H9 (cell line): ENCODE measurements around the gene GPR34. TPM values are rescaled to one million over a fixed set of nuclear protein-coding genes. Genes with fewer than 3 reads are reported as not detected.

Experiments
- DNase-seq: peaks from one replicate; pipeline ENCODE4 v3.0.0-alpha.2; 2017
- H2AFZ ChIP-seq: one replicate; pipeline ENCODE4 v1.6.1; 2013; ENCODE audit warnings: mild to moderate bottlenecking, low read length, control low read depth, moderate library complexity
- H2AK5ac ChIP-seq: 2 replicates; pipeline ENCODE4 v1.6.1; 2013; ENCODE audit warnings: low read length, control low read depth, mixed read lengths; ENCODE audit not compliant: insufficient read length
- H2BK120ac ChIP-seq: one replicate; pipeline ENCODE4 v1.6.1; 2013; ENCODE audit warnings: low read depth, mild to moderate bottlenecking, low read length, control low read depth, inconsistent platforms; ENCODE audit not compliant: poor library complexity, severe bottlenecking
- H2BK12ac ChIP-seq: 2 replicates; pipeline ENCODE4 v1.6.1; 2013; ENCODE audit warnings: low read length, control low read depth, mixed read lengths, low read depth; ENCODE audit not compliant: insufficient read length
- H2BK15ac ChIP-seq: 2 replicates; pipeline ENCODE4 v1.6.1; 2013; ENCODE audit warnings: low read depth, low read length, control low read depth
- H2BK20ac ChIP-seq: one replicate; pipeline ENCODE4 v1.6.1; 2013; ENCODE audit warnings: low read depth, mild to moderate bottlenecking, low read length, control low read depth, inconsistent platforms; ENCODE audit not compliant: poor library complexity, severe bottlenecking
- H2BK5ac ChIP-seq: 2 replicates; pipeline ENCODE4 v1.6.1; 2013; ENCODE audit warnings: low read length, control low read depth, mixed read lengths; ENCODE audit not compliant: insufficient read length
- H3K14ac ChIP-seq: 2 replicates; pipeline ENCODE4 v1.6.1; 2013; ENCODE audit warnings: low read length, control low read depth; ENCODE audit not compliant: insufficient read depth
- H3K18ac ChIP-seq: 2 replicates; pipeline ENCODE4 v1.6.1; 2013; ENCODE audit warnings: low read depth, mild to moderate bottlenecking, mixed read lengths, low read length, control low read depth; ENCODE audit not compliant: insufficient read length
- H3K23ac ChIP-seq: 2 replicates; pipeline ENCODE4 v1.6.1; 2013; ENCODE audit warnings: low read length, control low read depth, mixed read lengths, low read depth; ENCODE audit not compliant: insufficient read length
- H3K23me2 ChIP-seq: 2 replicates; pipeline ENCODE4 v1.6.1; 2013; ENCODE audit warnings: low read depth, mild to moderate bottlenecking, mixed read lengths, low read length, control low read depth; ENCODE audit not compliant: insufficient read length, poor library complexity, severe bottlenecking
- H3K27ac ChIP-seq: 2 replicates; pipeline ENCODE4 v1.5.1; 2013; ENCODE audit warnings: low read length, control low read depth, mixed read lengths, low read depth; ENCODE audit not compliant: insufficient read length
- H3K27me3 ChIP-seq: 2 replicates; pipeline ENCODE4 v1.6.1; 2013; ENCODE audit warnings: low read length, control low read depth, inconsistent platforms; ENCODE audit not compliant: insufficient read depth
- H3K4ac ChIP-seq: 2 replicates; pipeline ENCODE4 v1.6.1; 2013; ENCODE audit warnings: low read depth, mild to moderate bottlenecking, control low read depth, inconsistent platforms, low read length, moderate library complexity
- H3K4me1 ChIP-seq: 2 replicates; pipeline ENCODE4 v1.6.1; 2013; ENCODE audit warnings: low read length, control low read depth, inconsistent platforms; ENCODE audit not compliant: insufficient read depth
- H3K4me2 ChIP-seq: 2 replicates; pipeline ENCODE4 v1.6.1; 2013; ENCODE audit warnings: low read length, control low read depth, mixed read lengths; ENCODE audit not compliant: insufficient read length, insufficient read depth
- H3K56ac ChIP-seq: 2 replicates; pipeline ENCODE4 v1.6.1; 2013; ENCODE audit warnings: low read depth, mild to moderate bottlenecking, mixed read lengths, low read length, control low read depth; ENCODE audit not compliant: insufficient read length
- H3K79me1 ChIP-seq: 2 replicates; pipeline ENCODE4 v1.6.1; 2013; ENCODE audit warnings: low read depth, mild to moderate bottlenecking, moderate library complexity, low read length, control low read depth, inconsistent platforms; ENCODE audit not compliant: insufficient read depth, poor library complexity, severe bottlenecking
- H3K79me2 ChIP-seq: 2 replicates; pipeline ENCODE4 v1.6.1; 2013; ENCODE audit warnings: low read length, control low read depth, inconsistent platforms; ENCODE audit not compliant: insufficient read depth
- H3K9ac ChIP-seq: 2 replicates; pipeline ENCODE4 v1.6.1; 2013; ENCODE audit warnings: low read length, control low read depth, mixed read lengths; ENCODE audit not compliant: insufficient read length; ENCODE audit errors: extremely low read depth
- H3K9me3 ChIP-seq: one replicate; pipeline ENCODE4 v1.6.1; 2013; ENCODE audit warnings: low read depth, low read length, inconsistent platforms; ENCODE audit not compliant: control insufficient read depth
- H3T11ph ChIP-seq: one replicate; pipeline ENCODE4 v1.6.1; 2013; ENCODE audit warnings: mild to moderate bottlenecking, low read length, control low read depth, inconsistent platforms
- H4K20me1 ChIP-seq: one replicate; pipeline ENCODE4 v1.6.1; 2013; ENCODE audit not compliant: control insufficient read depth, insufficient read length, insufficient read depth
- H4K5ac ChIP-seq: 2 replicates; pipeline ENCODE4 v1.6.1; 2013; ENCODE audit warnings: low read depth, mild to moderate bottlenecking, mixed read lengths, low read length, control low read depth; ENCODE audit not compliant: insufficient read length
- H4K8ac ChIP-seq: replicated peaks from 2 replicates; pipeline ENCODE4 v1.6.1; 2013; ENCODE audit warnings: low read length, control low read depth, mixed read lengths, low read depth; ENCODE audit not compliant: insufficient read length
- H4K91ac ChIP-seq: 2 replicates; pipeline ENCODE4 v1.6.1; 2013; ENCODE audit warnings: low read depth, mild to moderate bottlenecking, moderate library complexity, mixed read lengths, low read length, control low read depth; ENCODE audit not compliant: insufficient read length
- H3K27ac Mint-ChIP-seq, 3 experiments: 2 replicates in 2 of 3; 3 replicates in 1 of 3; pipeline ENCODE4 v1.8.0; 2020 to 2021; ENCODE audit warnings: mixed read lengths in 3 of 3, mild to moderate bottlenecking in 1 of 3, moderate library complexity in 1 of 3
- H3K27me3 Mint-ChIP-seq: 2 replicates; pipeline ENCODE4 v1.8.0; 2021; ENCODE audit warnings: low read depth, mild to moderate bottlenecking, moderate library complexity, mixed read lengths
- H3K36me3 Mint-ChIP-seq, 3 experiments: 2 replicates in 2 of 3; 3 replicates in 1 of 3; pipeline ENCODE4 v1.8.0; 2020 to 2021; ENCODE audit warnings: low read depth in 3 of 3, mixed read lengths in 3 of 3; ENCODE audit not compliant: insufficient read depth in 1 of 3
- H3K4me1 Mint-ChIP-seq, 2 experiments: 2 replicates each; pipeline ENCODE4 v1.8.0; 2020; ENCODE audit warnings: mixed read lengths in 2 of 2
- H3K4me3 Mint-ChIP-seq, 2 experiments: 2 replicates in 1 of 2; 3 replicates in 1 of 2; pipeline ENCODE4 v1.8.0; 2020 to 2021; ENCODE audit warnings: mild to moderate bottlenecking in 2 of 2, mixed read lengths in 2 of 2, moderate library complexity in 1 of 2
- H3K9me3 Mint-ChIP-seq, 2 experiments: 2 replicates in 1 of 2; 3 replicates in 1 of 2; pipeline ENCODE4 v1.8.0; 2020; ENCODE audit warnings: mild to moderate bottlenecking in 2 of 2, mixed read lengths in 2 of 2, moderate library complexity in 1 of 2
- CTCF ChIP-seq: fragments of 200-600 bp; sonication (generic); conservative IDR thresholded peaks from 3 replicates; pipeline ENCODE4 v1.8.0; 2021; ENCODE audit warnings: antibody characterized with exemption, mild to moderate bottlenecking
- WGBS: extraction: QIAGEN DNeasy Blood & Tissue Kit; methylation state at CpG from one replicate; pipeline ENCODE4 v1.1.7; 2013; ENCODE audit warnings: missing lambda C conversion rate, low lambda C conversion rate, mixed read lengths; ENCODE audit not compliant: insufficient read length; ENCODE audit errors: extremely low coverage; 5-methylcytosine and 5-hydroxymethylcytosine counted together
- total RNA-seq: library from RNA; stranded (reverse); gene quantifications from 2 replicates; pipeline ENCODE4 v1.2.1, GENCODE V29; 2021

Gene GPR34
- total RNA-seq, 1 experiment from 2014 or later = not detected

GRCh38 chrX:41671082-41671481 is 17.7 kb upstream of the GPR34 start:
- H3K79me1 ChIP-seq = no peaks in the 10 kb centered on the region
- TF ChIP-seq CTCF = no peak
- no peak overlapping the region for H3K4ac ChIP-seq
- no peak overlapping the region for H2AFZ ChIP-seq
- H3K4me3 Mint-ChIP-seq = no peak overlapping the region
- peaks cover 12 to 21% of the 10 kb centered on the region in 2 experiments for H3K4me1 Mint-ChIP-seq
- H3K27ac ChIP-seq = no peak overlapping the region
- no peaks in the 10 kb centered on the region; the same call in 1 of the 2 replicates for H3K27me3 Mint-ChIP-seq
- no peaks in the 10 kb centered on the region for H3K23me2 ChIP-seq
- H3K4me1 ChIP-seq = no peaks in the 10 kb centered on the region
- H4K8ac ChIP-seq = no peak overlapping the region
- no peaks in the 10 kb centered on the region for H4K20me1 ChIP-seq
- H3K27me3 ChIP-seq = no peaks in the 10 kb centered on the region
- no peak overlapping the region for H4K91ac ChIP-seq
- H2BK20ac ChIP-seq = no peak overlapping the region
- no peak overlapping the region for H2BK15ac ChIP-seq
- no peaks in the 10 kb centered on the region for H3K9me3 ChIP-seq
- no peak overlapping the region for H2BK12ac ChIP-seq
- no peak for DNase-seq
- no peak overlapping the region for H3K56ac ChIP-seq
- H3T11ph ChIP-seq = no peak overlapping the region
- H3K14ac ChIP-seq = no peak overlapping the region
- no peak overlapping the region for H4K5ac ChIP-seq
- no peak overlapping the region for H3K4me2 ChIP-seq
- no peak overlapping the region; a peak in 1 of 7 replicates for H3K27ac Mint-ChIP-seq
- WGBS = no CpG with 5 or more reads among the region's 1 CpG
- H3K9me3 Mint-ChIP-seq = peaks cover 50 to 54% of the 10 kb centered on the region in 2 experiments
- H3K36me3 Mint-ChIP-seq = peaks cover 0 to 16% (median 3%) of the 10 kb centered on the region in 3 experiments; a peak in 5 of 7 replicates
- H3K79me2 ChIP-seq = no peaks in the 10 kb centered on the region
- H2BK5ac ChIP-seq = no peak overlapping the region
- H3K18ac ChIP-seq = no peak overlapping the region
- no peak overlapping the region for H3K9ac ChIP-seq
- H2BK120ac ChIP-seq = no peak overlapping the region
- H2AK5ac ChIP-seq = no peak overlapping the region
- H3K23ac ChIP-seq = no peak overlapping the region
